Lower lobe of right lung (tissue), 2 donors: ENCODE measurements around the gene TTYH2. TPM values are rescaled to one million over a fixed set of nuclear protein-coding genes. Genes with fewer than 3 reads are reported as not detected.

Experiments
- ATAC-seq, 2 donors: fragments of 200-7000 bp; cut with Tn5 transposase; one replicate each; pipeline ENCODE4 v1.9.1; 2020 to 2022; ENCODE audit warnings: mild to moderate bottlenecking in 2 of 2, moderate library complexity in 2 of 2
- DNase-seq: peaks from one replicate; pipeline ENCODE4 v3.0.0-alpha.2; 2020
- H3K27ac ChIP-seq: fragments of 200-600 bp; one replicate; pipeline ENCODE4 v1.8.0; 2022
- H3K27me3 ChIP-seq: fragments of 200-600 bp; one replicate; pipeline ENCODE4 v1.8.0; 2022; ENCODE audit warnings: low read depth
- H3K36me3 ChIP-seq: fragments of 200-600 bp; one replicate; pipeline ENCODE4 v1.8.0; 2022; ENCODE audit warnings: mild to moderate bottlenecking
- H3K4me1 ChIP-seq: fragments of 200-600 bp; one replicate; pipeline ENCODE4 v1.8.0; 2022
- H3K4me3 ChIP-seq: fragments of 200-600 bp; one replicate; pipeline ENCODE4 v1.8.0; 2022; ENCODE audit warnings: mild to moderate bottlenecking
- H3K9me3 ChIP-seq: fragments of 200-600 bp; one replicate; pipeline ENCODE4 v1.8.0; 2022
- intact Hi-C: fragments of 100-400 bp; cut with DNase I; formaldehyde crosslinking; loops from one replicate; pipeline ENCODE4 v1.11.0; 2022
- total RNA-seq: library from RNA; stranded (reverse); fragmentation: NEBNext Ultra II Directional; extraction: Animal tissue kit (Norgen Biotek cat#: 25700); gene quantifications from one replicate; pipeline ENCODE4 v1.2.1, GENCODE V29; 2021
- TF ChIP-seq, protein P1 (sequence below): fragments of 200-600 bp; IDR thresholded peaks from one replicate; pipeline ENCODE4 v1.8.0; 2022; ENCODE audit warnings: antibody characterized with exemption, mild to moderate bottlenecking
- donor health status: DM: no; HTN: yes; CAD: no; lungs with severe emphysema.

Gene TTYH2
- total RNA-seq, 1 donor from 2014 or later: 7.7 TPM

DNA sequence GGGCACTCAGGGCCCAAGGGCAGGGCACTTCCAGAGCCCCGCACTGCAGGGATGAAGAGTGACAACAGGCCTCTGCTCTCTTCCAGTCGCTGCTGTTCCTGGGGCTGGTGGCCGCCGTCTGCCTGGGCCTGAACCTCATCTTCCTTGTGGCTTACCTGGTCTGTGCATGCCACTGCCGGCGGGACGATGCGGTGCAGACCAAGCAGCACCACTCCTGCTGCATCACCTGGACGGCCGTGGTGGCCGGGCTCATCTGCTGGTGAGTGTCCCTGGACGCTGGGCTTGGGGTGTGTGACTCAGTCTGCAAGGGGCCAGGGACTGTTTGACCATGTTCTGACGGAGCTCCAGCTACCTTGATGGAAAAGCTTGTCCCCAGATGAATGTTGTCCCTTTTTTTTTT, 9.0 kb downstream of the TTYH2 start:
- Histone ChIP-seq H3K4me1 (no peaks in the 10 kb centered on the region), H3K4me3 (no peak overlapping the region), H3K36me3 (peaks cover 3% of the 10 kb centered on the region), H3K27me3 (no peaks in the 10 kb centered on the region), H3K9me3 (no peaks in the 10 kb centered on the region), H3K27ac (no peak overlapping the region)
- DNase-seq: no peak
- TF ChIP-seq, protein P1, sequence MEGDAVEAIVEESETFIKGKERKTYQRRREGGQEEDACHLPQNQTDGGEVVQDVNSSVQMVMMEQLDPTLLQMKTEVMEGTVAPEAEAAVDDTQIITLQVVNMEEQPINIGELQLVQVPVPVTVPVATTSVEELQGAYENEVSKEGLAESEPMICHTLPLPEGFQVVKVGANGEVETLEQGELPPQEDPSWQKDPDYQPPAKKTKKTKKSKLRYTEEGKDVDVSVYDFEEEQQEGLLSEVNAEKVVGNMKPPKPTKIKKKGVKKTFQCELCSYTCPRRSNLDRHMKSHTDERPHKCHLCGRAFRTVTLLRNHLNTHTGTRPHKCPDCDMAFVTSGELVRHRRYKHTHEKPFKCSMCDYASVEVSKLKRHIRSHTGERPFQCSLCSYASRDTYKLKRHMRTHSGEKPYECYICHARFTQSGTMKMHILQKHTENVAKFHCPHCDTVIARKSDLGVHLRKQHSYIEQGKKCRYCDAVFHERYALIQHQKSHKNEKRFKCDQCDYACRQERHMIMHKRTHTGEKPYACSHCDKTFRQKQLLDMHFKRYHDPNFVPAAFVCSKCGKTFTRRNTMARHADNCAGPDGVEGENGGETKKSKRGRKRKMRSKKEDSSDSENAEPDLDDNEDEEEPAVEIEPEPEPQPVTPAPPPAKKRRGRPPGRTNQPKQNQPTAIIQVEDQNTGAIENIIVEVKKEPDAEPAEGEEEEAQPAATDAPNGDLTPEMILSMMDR: no peak
- no peak for ATAC-seq
- intact Hi-C loops: no loop called here

DNA sequence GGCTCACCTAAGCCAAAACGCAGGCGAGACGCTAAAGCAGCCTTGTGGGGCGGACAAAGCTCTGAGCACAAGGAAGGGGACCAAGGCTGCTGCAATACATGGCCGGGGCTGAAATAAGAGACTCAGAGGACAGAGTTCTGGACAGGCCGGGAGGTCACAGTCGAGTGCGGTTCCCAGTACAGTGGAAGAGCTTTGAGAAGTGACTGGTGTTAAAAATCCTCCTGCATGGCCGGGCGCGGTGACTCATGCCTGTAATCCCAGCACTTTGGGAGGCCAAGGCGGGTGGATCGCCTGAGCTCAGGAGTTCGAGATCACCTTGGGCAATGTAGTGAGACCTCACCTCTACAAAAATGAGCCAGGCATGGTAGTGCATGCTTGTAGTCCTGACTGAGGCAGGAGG, 10.5 kb downstream of the TTYH2 start:
- H3K4me1 ChIP-seq: no peaks in the 10 kb centered on the region
- TF ChIP-seq, protein P1: no peak
- no peak for DNase-seq
- no peak overlapping the region for H3K4me3 ChIP-seq
- H3K27ac ChIP-seq: no peak overlapping the region
- peaks cover 3% of the 10 kb centered on the region for H3K36me3 ChIP-seq
- H3K9me3 ChIP-seq: no peaks in the 10 kb centered on the region
- no peaks in the 10 kb centered on the region for H3K27me3 ChIP-seq
- intact Hi-C loops: no loop called here
- ATAC-seq: no peak

GRCh38 chr17:74224959-74225725, 11.8 kb downstream of the TTYH2 start:
- Histone ChIP-seq H3K9me3 (no peaks in the 10 kb centered on the region), H3K27me3 (no peaks in the 10 kb centered on the region), H3K36me3 (peaks cover 6% of the 10 kb centered on the region), H3K4me3 (no peak overlapping the region), H3K27ac (no peak overlapping the region), H3K4me1 (no peaks in the 10 kb centered on the region)
- TF ChIP-seq, protein P1: no peak
- ATAC-seq (no peak), DNase-seq (no peak)
- intact Hi-C loops: no loop called here

DNA sequence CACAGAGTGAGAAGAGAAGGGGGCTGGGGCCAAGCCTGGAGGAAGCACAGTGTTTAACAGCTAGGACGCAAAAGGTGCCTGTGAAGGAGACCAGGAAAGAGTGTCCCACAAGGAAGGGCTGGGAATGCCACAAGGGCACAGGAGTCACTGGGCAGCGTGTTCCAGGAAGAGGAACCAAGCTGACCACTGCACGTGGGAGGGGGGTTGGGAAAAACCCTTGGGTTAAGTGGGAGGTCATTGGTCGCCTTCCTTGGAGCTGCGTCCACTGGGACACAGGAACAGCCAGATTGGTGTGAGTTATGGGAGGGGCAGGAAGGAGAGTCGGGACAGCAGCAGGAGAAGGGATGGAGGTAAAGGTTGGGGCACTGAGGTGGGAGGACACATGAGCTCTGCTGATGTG, 12.9 kb downstream of the TTYH2 start:
- ATAC-seq (no peak), DNase-seq (no peak)
- no peaks in the 10 kb centered on the region for H3K27me3 ChIP-seq
- H3K36me3 ChIP-seq: peaks cover 8% of the 10 kb centered on the region
- no peaks in the 10 kb centered on the region for H3K9me3 ChIP-seq
- H3K27ac ChIP-seq: no peak overlapping the region
- TF ChIP-seq, protein P1: no peak
- intact Hi-C loops: no loop called here
- no peak overlapping the region for H3K4me3 ChIP-seq
- no peaks in the 10 kb centered on the region for H3K4me1 ChIP-seq

DNA sequence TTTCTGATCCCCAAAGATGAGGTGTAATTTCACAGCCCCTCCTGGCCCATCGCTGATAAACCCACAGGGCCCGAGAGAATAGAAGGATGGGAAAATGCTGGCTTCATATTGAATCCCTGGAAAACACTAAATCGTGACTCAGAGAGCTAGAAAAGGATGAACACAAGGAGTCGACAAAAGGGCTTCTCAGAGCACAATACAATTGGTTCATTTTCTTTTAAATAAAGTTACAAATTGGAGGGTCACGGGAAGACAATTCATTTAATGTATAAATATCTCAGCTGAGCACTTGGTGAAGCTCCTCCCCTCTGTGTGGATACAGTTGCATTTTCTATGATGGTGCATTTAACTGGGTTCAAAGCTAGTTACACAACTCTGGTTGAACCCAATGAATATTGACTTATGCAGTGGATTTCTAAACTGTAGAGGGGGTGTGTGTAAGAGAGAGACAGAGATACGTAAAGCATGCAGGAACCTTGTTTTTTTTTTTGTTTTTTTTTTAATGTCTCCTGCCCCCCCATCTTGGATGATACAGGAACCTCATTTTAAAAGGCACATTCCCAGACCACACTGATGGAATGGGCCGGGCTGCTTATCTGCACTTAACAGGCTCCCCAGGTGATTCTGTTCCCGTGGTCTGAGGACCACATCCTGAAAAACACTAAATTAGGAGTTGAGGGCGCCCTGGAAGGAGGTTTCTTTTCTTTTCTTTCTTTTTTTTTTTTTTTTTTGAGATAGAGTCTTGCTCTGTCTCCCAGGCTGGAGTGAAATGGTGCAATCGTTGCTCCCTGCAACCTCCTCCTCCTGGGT, 14.1 kb downstream of the TTYH2 start:
- H3K4me1 ChIP-seq: no peaks in the 10 kb centered on the region
- DNase-seq (no peak), ATAC-seq (no peak)
- peaks cover 6% of the 10 kb centered on the region for H3K36me3 ChIP-seq
- no peak overlapping the region for H3K4me3 ChIP-seq
- no peak overlapping the region for H3K27ac ChIP-seq
- TF ChIP-seq, protein P1: no peak
- no peaks in the 10 kb centered on the region for H3K9me3 ChIP-seq
- H3K27me3 ChIP-seq: no peaks in the 10 kb centered on the region
- intact Hi-C loops: no loop called here
